NCI-H446 treated with DMSO at 0.1 percent for 48 hours (cell line): Measurements from ENCODE around the gene LCN10.
"Not testable (repeated sequence)": the region's sequence is repeated elsewhere in the genome, so short reads cannot be mapped to it uniquely, and the experiment has no call there.

Experiments
- DNase-seq: peaks from one replicate; lab custom pipeline; 2025; lab: John Stamatoyannopoulos, UW

The LCN10 gene

DNA sequence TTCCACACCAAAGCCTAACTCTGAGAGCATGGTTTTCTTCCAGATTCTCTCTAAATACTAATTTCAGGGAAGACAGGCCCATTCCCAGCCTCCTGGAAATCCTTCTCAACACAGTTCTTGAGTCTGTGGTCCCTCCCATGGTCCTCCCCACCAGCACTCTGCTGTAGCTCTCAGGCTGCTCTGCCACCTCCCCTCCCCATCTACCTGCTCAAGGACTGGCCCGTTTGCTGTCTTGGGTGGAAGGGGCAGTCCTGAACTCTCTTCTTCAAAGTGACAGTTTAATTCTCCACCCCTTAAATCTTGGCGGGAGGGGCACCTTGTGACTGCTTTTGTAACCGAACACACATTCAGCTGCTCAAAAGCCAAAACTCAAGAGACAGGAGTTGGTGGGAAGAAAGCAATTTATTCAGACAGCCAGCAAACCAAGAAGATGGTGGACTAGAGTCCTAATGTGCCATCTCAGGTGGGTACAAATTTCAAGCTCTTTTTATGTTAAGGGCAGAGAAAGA is 29.2 kb upstream of the LCN10 start:
- no peak for DNase-seq

DNA sequence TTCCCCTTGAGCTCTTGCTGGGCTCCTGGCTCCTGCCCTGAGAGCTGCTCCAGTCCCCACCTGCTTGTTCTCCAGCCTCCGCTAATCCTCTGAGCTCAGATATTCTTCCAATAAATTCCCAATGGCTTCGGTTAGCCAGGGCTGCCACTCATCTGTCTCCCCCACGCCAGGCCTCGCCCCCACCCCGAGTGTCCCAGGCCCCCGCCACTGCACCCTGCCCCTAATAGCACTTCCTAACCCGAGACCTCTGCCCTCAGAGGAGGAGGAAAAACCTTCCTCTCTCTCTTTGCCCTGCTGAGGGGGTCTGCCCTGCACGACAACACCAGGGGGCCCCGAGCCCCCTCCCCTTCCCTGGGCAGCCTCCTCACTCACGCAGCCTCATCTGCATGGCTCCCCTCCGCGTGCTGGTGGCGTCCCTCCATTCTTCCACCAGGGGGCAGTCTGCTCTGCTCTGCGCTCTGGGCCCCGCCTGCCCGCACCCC is 27.0 kb upstream of the LCN10 start:
- no peak for DNase-seq

GRCh38 chr9:136766410-136767120 is 23.8 kb upstream of the LCN10 start:
- DNase-seq, result not testable (repeated sequence)

GRCh38 chr9:136765745-136766409 is 23.1 kb upstream of the LCN10 start:
- not testable (repeated sequence) for DNase-seq

DNA sequence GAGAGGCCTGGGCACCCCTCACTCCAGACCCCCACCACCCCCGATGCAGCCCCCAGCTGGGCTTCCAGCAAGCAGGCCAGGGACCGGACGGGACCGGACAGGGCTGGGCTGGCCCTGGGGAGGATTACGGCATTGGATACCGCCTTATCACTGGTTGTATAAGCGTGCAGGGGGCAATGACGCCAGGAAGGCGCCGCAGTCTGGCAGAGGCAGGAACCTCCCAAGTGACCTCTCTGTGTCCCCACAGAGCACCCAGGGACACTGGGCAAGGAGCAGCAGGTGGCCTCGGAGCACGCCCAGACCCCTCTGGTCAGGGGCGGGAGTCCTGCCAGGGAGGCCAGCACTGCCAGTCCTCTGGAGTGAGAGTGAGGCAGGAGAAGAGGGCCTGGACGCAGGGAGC is 22.3 kb upstream of the LCN10 start:
- no peak for DNase-seq

DNA sequence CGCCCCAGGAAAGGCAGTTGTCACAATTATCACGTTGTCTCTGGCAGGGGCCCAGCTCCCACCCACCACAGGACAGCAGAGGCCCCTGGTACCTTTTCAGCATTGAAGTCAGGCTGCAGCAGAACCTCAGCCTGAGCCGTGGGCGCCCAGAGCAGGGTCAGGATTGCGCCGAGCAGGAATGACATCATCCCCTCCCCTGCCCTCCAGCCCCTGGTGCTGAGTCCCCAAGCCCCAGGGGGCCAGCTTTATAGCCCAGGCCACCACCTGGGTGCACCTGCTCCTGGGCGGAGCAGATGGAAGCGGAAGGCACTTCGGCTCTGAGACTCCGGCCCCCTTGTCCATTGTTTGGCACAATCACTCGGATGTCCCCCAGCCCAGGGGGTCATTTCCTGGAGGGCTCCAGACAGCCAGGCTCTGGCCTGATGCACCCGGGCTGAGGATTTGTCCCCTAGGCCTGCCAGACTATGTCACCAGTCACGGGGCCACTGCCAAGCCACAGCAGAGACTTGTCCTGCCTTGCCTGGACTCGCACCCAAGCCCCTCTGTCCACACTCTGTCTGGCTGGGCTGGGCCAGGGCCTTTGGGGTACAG is 21.7 kb upstream of the LCN10 start, which contains the start of gene LCN15:
TSS of gene LCN15 (minus strand) at position 218 of the 591 bp plus-strand sequence. CDS start at position 188, 30 bp downstream.
- DNase-seq, result no peak

DNA sequence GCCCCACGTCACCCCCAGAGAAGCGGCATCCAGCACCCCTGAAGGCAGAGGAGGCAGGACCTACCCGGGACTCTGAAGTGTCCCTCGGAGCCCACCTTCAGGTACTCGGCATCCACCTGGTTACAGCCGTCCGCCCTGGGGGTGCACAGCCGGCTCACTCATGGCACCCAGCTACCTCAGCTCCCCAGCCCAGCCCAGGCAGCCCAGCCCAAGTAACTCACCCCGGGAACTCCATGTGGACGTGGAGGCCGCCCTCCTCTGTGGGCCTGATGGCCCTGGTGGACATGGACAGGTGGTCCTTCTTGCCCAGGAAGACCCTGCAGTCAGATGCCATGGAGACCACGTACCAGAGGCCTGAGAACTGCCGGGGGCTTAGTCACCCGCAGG is 20.9 kb upstream of the LCN10 start:
- no peak for DNase-seq

- DNase-seq, result no peak
Observed at GRCh38 chr9:136762915-136763648, 20.3 kb upstream of the LCN10 start.

GRCh38 chr9:136762221-136762691 is 19.5 kb upstream of the LCN10 start:
- no peak for DNase-seq

- no peak for DNase-seq
Observed at GRCh38 chr9:136761545-136761981, 18.8 kb upstream of the LCN10 start.

GRCh38 chr9:136760834-136761544 is 18.2 kb upstream of the LCN10 start:
- DNase-seq, result not testable (repeated sequence)

DNA sequence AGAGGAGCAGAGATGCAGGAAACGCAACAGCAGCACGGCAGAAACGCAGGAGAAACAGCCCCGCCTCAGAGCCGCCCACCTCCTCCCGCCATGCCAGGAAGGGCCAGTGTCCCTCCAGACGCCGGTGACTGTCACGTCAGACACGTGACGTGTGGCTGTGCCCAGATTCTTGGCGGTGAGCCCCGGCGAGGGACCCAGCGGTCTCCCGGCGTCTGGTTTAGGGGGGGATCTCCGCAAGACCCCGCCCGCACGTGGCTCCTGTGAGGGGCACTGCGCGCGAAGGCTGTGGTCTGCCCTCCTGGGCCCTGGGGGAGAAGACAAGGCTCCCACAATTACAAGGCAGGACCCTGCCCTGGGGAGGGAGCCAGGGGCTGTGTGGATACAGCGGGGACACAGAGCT is 17.7 kb upstream of the LCN10 start:
- no peak for DNase-seq

DNA sequence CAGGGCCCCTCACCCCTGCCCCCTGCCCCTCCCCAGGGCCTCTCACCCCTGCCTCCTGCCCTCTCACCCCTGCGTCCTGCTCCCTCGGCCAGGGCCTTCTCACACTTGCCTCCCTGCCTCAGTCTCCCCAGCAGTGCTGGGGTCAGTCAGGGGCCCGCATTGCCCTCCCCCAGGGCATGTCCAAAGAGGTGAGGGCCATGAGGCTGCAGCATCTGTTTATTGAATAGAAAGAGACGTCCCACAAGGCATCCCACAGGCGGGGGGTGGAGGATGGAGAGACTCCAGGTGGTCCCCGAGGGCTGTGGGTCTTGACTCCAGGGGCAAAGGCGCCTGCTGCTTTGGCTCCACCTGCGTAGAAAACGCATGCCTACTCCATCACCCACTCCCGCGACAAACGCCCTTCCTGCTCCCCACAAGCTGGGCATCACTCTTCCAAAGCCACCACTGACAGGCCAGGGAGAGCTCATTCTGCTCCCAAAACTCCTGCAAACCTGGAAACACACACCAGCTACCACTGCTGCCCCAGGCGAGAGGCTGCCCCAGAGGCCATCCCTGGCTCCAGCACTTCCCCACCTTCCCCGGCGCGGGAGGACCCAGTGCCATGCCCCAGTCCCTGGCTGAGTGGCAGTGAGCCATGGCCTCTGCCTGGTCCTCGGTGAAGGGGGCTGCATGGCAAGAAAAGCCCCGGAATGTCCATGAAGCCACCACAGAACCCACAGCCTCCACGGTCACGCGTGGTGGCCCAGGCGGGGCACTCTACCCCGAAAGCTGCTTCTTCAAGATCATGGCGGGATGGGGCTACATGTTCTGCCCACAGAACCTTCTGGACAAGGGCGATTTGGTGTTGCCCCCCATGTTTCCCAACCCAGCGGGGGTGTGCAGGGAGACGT is 16.9 kb upstream of the LCN10 start:
- DNase-seq, result no peak

GRCh38 chr9:136759001-136759400 is 16.3 kb upstream of the LCN10 start:
- DNase-seq, result no peak

DNA sequence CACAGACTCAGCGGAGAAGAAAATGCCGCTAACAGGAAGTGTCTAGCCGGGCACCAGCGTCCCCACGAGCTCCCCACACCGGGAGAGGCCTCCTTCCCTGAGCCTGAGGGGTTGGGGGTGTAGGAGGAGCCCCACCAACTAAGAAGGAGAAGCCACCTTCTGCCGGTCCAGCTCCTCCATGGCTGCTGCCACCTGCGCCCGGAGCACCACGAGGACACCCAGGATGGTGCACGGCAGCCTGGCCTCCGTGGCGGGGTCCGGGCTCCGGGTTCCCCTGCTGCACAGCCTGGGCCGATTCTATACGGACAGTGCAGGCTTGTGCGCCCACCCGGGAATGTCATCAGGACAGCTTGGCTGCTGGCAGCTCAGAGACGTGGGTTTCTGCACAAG is 15.0 kb upstream of the LCN10 start:
- DNase-seq, result no peak

DNA sequence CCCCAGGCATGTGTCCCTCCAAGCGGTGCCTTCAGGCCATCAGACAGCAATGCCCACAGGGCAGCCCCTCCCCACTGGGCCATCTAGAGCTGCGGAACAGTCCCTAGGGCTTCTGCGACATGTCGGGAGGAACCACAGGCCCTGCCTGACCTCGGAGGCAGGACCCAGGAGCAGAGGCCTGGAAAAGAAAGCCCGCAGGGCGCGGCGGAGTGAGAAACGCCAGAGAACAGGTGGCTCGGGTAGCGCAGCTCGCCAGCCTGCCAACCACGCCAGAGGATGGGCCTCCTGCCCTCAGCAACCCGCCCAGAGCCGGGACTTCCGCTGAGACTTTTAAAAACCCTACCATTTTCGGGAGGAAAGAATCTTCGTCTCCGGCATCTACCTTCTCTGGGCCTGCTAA is 14.6 kb upstream of the LCN10 start:
- DNase-seq, result no peak

DNA sequence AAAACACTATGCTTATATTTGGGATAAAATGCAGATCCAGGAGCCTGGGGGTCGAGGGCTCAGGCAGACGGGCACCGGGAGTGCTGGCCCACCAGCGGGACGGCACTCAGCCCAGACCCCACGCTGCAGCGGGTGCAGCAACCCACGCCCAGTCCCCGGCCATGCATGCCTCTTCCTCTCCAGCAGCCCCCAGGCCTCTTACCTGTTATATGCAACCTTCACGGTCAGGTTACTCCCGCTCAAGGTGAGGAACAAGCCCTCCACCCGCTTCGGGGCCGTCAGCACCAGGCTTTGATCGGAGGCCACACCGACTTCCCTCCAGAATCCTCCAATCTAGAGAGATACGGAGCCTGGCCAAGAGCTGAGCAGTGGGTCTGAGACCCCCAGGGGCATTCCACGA is 14.1 kb upstream of the LCN10 start:
- no peak for DNase-seq

DNA sequence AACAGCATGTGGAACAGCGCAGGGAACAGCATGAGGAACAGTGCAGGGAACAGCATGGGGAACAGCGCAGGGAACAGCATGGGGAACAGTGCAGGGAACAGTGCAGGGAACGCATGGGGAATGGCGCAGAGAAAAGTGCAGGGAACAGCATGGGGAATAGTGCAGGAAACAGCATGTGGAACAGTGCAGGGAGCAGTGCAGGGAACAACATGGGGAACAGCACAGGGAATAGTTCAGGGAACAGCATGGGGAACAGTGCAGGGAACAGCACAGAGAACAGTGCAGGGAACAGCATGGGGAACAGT is 13.3 kb upstream of the LCN10 start:
- no peak for DNase-seq

GRCh38 chr9:136755302-136756133 is 12.8 kb upstream of the LCN10 start:
- not testable (repeated sequence) for DNase-seq
